HG02610 (cell line): Measurements from ENCODE around the gene GLIS2.

Experiments used
- ATAC-seq: cut with Tn5 transposase; IDR thresholded peaks from one replicate; pipeline ENCODE4 v1.9.1; 2021; ENCODE audit warnings: mild to moderate bottlenecking, moderate library complexity; ENCODE audit not compliant: unreplicated experiment

Gene GLIS2

DNA sequence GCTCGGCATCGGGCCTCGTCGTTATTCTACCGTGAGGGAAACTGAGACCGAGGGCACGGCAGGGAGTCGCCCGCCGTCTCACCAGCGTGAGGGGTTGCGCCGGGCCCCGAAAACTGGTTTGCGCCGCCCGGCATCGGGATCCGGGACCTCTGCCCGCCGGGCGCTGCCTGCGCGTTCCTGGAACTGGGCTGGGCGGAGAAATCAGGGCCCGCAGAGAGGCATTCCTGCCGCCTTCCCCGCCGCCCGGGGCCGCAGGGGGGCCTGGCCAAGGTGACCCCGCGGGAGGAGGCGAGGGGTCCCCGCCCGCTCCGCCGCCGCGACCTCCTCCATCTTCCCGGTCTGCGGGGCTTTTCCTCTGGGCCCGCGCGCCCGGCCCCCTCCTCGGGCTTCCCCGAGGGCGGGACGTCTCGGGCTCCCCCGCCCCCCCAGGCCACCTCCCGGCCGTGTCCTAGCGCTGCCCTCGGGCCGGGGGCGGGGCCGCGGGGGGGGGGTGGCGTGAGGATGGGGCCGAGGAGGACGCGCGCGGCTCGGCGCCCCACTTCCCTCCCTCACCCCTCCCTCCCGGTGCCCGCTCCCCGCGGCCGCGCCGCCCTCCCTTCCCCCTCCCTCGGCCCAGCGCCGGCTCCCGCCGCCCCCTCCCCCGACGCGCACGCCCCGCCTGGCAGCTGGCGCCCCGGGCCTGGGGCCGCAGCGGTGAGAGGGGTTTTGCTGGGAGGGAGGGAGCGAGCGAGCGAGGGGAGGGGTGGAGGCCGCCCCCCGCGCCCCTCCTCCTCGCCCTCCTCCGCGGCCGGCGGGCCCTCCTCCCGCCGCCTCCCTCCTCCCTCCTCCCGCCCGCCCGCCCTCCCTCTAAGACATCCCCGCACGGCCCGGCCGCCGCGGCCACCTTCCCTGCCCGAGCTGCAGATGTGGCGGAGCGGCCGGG is at the start of gene GLIS2:
Gene GLIS2, plus strand, starts transcription at position 882 of the 922 bp plus-strand sequence. CDS start 16,214 bp downstream, outside the sequence.
- no peak for ATAC-seq

DNA sequence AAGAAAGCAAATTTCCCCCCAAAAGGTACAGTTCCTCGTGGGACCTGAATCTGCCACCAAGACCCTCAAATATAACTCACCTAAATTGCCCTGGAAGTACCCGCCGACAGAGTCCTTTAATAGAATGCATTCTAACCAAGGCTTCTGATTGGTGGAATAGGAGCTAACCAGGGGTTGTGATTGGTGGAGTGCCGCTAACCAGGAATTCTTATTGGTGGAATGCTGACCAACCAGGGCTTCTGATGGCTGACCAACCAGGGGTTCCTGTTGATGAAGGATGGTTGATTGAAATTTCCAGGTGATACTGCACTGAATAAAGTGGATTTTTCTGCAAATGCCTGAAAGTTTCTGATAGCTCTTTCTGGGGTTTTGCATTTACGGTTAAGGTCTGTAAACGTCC is 49.5 kb upstream of the GLIS2 start:
- ATAC-seq: no peak

DNA sequence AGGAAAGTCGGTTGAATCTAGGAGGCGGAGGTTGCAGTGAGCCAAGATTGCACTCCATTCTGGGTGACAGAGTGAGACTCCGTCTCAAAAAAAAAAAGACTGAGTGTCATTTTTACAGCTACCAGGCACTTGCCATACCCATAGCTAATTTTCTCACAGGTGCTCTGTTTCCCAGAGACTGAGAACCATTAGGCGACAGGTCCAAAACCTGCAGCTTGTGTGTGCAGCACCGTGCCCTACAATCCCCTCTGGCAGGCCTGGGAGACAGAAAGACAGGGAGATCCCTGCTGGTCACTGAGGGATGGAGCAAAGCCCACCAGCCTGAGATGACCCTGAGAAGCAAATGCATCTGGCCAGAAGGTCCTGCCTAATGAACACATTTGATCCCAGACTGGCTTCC is 45.8 kb upstream of the GLIS2 start:
- no peak for ATAC-seq

GRCh38 chr16:4270595-4270994 is 45.3 kb upstream of the GLIS2 start:
- no peak for ATAC-seq

DNA sequence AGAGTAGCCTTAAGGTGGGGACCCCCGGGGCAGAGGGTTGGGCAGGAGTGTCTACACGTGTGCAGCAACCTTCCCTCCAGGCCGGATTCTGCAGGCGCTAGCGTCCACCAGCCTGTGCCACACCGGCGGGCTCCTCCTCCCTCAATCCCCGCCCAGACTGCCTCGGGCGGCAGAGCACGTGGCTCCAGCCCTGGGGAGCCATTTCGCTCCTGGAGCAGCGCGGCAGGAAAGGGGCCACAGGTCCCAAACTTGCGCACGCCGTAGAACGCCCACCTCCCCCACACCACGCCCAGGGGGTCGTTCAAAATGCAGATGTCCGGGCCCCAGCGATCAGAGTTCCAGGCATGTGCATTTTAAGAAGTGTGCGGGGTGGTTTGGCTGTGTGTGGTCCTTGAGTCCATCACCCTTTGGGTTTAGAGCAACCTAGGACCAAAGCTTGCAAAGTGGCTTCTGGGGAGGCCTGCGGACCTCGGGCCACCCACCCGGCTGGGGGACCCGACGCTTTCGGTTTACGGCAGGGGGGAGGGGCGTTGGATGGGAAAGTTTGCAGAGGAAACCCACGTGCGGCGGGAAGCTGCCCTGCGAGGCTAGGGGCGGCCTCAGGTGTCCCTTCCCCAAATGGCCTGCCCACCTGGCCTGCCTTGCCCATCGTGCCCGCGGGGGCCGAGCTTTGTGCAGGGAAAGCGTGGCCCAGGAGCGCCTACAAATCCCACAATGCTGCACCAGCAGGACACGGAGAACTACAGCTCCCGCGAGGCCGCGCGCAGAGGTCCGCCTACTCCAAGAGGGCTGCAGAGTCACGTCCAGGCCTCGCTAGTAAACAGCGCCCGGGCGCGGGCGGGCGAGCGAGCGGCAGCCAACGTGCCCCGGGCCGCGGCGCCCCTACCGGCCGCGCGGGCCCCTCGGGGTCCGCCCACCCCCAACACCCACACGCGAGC is 44.4 kb upstream of the GLIS2 start:
- peak; percentile 74 for ATAC-seq

DNA sequence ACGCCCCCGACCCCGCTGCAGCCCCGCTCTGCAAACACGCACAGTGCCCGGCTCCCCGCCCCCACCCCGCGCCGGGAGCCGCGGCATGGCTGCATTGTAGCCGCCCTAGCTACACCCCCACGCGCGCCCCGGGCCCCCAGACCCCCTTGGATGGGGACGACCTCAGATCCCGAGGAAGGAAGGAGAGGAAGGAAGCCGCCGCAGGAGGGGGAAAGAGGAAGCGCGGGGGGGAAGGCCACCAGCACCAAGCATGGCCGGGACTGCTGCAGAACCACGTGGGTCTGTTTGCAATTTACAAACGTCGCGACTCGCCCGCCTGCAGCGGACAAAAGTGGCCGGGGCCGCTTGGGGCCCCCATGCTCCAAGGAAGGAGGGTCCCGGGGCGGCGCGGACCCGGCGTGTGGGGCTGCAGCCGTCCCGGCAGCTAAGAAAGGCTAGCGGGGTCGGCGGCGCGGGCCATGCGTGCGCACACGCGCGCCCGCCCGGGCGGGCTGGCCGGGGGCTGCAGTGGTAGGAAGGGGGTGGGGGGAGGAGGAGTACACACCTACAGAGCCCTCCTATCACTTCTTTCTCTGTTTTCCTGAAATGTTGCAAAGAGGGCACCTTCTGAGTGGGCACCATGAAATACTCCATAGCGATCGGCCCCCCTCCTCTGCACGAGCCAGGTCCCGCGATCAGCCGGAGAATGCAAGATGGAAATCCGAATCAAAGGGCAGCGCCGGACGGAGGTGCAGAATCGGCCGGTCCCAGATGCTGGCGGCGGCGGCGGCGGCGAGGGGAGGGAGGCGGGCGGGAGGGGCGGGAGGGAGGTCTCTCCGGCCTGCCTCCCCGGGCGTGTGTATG is 43.5 kb upstream of the GLIS2 start:
- ATAC-seq: peak; percentile 3

GRCh38 chr16:4273858-4274311 is 42.0 kb upstream of the GLIS2 start:
- ATAC-seq: no peak

DNA sequence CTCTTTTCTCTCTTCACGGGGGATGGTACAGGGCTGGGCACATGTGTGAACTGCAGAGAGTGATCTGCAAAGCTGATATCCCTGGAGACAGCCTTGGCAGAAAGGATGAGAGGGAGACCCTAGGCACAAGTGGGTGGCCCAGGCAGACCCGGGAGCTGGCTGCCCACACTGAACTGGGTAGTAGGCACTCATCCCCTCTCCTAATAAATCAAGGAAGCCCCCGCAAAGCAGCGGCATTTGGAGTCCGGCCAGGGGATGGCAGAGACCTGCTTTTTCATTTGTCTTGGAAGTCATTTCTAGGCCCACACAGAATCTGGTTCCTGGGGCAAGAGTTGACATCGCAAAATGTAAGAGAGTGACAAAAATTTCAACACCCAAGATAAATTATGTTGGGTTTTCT is 40.0 kb upstream of the GLIS2 start:
- no peak for ATAC-seq

DNA sequence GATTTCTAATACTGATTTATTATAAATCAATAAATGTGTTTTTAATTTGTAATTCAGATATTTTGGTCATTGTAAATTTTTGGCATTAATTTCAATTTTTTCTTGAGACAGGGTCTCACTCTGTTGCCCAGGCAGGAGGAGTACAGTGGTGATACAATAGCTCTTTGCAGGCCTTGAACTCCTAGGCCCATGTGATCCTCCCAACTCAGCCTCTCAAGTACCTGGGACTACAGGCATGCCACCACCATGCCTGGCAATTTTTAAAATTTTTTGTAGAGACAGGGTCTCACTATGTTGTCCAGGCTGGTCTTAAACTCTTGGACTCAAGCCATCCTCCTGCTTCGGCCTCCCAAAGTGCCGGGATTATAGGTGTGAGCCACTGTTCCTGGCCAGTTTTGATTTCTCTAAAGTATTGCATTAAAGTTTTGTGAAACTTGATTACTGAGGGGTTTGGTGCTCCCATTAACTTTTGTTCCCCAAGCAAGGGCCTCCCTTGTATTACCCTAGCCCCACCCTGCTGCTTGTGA is 37.8 kb upstream of the GLIS2 start:
- ATAC-seq: no peak

DNA sequence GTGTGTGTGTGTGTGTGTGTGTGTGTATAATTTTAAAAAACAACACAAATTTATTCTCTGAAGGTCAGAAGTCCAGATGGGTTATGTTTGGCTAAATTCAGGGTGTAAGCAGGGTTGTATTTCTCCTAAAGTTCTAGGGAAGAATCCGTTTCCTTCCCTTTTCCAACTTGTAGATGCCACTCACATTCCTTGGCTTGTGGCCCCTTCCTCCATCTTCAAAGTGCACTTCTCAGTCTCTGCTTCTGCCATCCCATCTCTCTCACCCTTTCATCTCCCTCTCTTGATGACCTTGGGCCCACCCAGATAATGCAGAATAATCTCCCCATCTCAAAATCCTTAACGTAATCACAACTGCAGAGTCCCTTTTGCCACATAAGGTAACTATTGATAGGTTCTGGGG is 35.2 kb upstream of the GLIS2 start:
- ATAC-seq: no peak

DNA sequence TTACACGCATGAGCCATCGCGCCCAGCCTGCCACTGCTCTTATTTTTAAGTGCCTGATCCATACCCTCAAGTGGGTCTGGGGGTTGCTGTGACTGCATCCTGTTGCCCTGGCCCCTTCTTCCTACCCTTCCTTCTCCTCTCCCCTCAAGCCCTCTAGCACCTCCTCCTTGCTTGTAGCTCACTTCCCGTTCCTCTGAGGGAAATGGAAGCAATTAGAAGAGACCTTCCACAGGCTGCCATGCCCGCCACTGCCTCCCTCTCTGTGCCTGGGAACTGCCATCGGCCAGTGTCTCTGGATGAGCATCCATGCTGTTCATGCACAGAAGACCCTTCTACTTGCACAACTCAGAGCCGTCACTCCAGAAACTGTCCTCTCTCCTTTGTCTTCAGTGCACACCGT is 32.4 kb upstream of the GLIS2 start:
- ATAC-seq: no peak

GRCh38 chr16:4283939-4284338 is 31.9 kb upstream of the GLIS2 start:
- no peak for ATAC-seq

DNA sequence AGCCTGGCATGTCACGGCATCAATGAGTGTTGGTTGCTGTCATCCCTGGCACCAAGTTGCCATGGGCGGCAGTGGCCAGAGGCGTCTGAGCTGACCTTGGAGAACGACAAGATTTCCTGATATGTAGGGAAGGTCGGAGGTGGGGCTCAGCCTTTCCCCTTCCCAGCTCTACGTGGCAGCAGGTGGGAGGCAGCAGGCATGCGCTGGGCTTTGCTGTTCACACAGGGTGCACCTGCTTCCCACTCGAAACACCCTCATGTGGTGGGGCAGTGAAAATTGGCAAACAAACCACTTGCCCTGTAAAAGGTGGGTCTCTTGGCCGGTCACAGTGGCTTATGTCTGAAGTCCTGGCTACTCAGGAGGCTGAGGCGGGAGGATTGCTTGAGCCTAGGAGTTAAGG is 30.7 kb upstream of the GLIS2 start:
- no peak for ATAC-seq

DNA sequence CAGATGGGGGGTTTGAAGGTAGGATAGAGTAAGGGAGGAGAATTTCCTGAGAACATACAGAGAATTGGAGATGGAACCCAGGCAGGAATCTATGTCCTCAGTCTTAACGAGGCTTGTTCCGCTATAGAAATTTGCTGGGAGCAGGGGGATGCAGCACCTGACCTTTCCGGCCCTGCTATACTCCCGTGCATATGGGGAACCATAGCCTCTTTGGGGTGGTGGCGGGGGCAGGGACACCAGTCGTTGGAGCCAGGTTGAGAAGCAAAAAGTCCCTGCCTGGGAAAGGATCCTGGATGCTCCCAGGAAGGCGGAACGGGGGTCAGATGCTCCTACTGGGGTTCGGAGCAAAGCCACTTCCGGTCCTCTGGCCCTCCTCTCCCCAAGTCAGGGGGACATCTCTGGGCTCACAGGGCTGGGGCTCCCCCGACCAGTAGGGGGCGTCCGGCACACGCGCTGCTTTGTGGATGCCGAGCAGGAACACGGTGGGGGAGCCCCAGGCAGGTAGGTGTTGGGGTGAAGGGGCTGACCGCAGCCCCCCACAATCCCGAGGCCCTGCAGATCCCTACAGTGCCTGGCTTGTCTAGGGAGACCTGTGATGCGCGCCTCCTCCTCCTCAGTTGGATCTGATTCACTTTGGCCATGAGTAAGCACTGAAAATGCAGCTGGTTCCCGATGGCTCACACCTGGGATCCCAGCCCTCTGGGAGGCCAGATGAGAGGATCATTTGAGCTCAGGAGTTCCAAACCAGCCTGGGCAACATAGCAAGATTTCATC is 27.5 kb upstream of the GLIS2 start:
- peak; percentile 64 for ATAC-seq

DNA sequence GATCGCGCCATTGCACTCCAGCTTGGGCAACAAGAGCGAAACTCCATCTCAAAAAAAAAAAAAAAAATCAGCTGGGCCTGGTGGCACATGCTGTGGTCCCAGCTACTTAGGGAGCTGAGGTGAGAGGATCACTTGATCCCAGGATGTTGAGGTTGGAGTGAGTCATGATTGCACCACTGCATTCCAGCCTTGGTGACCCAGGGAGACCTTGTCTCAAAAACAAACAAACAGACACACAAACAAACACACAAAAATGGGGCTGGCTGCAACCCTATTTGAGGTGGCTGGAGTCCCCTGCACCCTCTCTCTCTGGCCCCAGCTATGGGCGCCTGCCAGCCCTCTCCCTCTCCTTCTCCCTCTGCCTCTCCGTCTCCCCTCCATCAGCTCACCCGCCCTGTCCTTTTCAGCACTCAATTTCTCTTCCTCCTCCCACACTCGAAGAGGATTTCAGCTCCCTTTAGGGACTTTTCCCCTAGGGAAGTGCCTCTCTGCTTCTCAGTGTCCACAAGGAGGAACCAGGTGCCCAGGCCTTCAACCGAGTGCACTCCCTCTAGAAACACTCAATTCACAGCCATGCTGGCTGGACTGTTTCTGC is 25.5 kb upstream of the GLIS2 start:
- ATAC-seq: no peak

- no peak for ATAC-seq
Observed at GRCh38 chr16:4291699-4292098, 24.2 kb upstream of the GLIS2 start.

GRCh38 chr16:4293181-4293716 is 22.6 kb upstream of the GLIS2 start:
- no peak for ATAC-seq

- no peak for ATAC-seq
Observed at GRCh38 chr16:4293822-4294457, 21.9 kb upstream of the GLIS2 start.

DNA sequence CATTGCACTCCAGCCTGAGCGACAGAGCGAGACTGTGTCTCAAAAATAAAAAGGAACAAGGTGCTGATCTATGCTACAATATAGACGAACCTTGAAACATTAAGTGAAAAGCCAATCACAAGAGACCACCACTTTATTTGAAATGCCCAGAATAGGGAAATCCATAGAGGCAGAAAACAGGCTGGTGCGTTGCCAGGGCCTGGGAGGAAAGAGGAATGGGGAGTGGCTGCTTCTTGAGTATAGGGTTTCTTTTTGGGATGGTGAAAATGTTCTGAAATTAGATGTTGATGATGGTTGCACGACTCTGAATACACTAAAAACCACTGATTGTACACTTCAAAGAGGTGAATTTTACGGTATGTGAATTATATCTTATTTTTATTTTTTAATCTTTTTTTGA is 20.3 kb upstream of the GLIS2 start:
- no peak for ATAC-seq
